Osteocyte (in vitro differentiated cells): Measurements from ENCODE around the gene NCLN. TPM values are rescaled to one million over a fixed set of nuclear protein-coding genes. Genes with fewer than 3 reads are reported as not detected.

Source experiments
- DNase-seq: peaks from one replicate; pipeline ENCODE4 v3.0.0; 2021; ENCODE audit warnings: mixed read lengths; ENCODE audit not compliant: unreplicated experiment; ENCODE audit errors: extremely low spot score
- H3K27ac Mint-ChIP-seq: one replicate; pipeline ENCODE4 v1.8.0; 2021; ENCODE audit warnings: mild to moderate bottlenecking, mixed read lengths; ENCODE audit not compliant: unreplicated experiment
- H3K27me3 Mint-ChIP-seq: one replicate; pipeline ENCODE4 v1.8.0; 2021; ENCODE audit warnings: mixed read lengths; ENCODE audit not compliant: unreplicated experiment
- H3K36me3 Mint-ChIP-seq: one replicate; pipeline ENCODE4 v1.8.0; 2021; ENCODE audit warnings: mixed read lengths; ENCODE audit not compliant: unreplicated experiment
- H3K4me1 Mint-ChIP-seq: one replicate; pipeline ENCODE4 v1.8.0; 2021; ENCODE audit warnings: mixed read lengths; ENCODE audit not compliant: unreplicated experiment
- H3K4me3 Mint-ChIP-seq: one replicate; pipeline ENCODE4 v1.8.0; 2021; ENCODE audit warnings: mild to moderate bottlenecking, moderate library complexity, mixed read lengths; ENCODE audit not compliant: unreplicated experiment
- H3K9me3 Mint-ChIP-seq: one replicate; pipeline ENCODE4 v1.8.0; 2021; ENCODE audit warnings: mixed read lengths; ENCODE audit not compliant: unreplicated experiment
- CTCF ChIP-seq: fragments of 200-600 bp; sonication (generic); IDR thresholded peaks from 2 replicates; pipeline ENCODE4 v1.5.0; 2021; ENCODE audit warnings: antibody characterized with exemption, mild to moderate bottlenecking, moderate library complexity
- total RNA-seq: library from RNA; stranded (reverse); gene quantifications from 2 replicates; pipeline ENCODE4 v1.2.1, GENCODE V29; 2021

NCLN gene
- total RNA-seq, 1 donor from 2014 or later = 61.9 TPM

GRCh38 chr19:3179739-3180293 is 5.9 kb upstream of the NCLN start:
- Mint-ChIP-seq H3K4me3 (no peak overlapping the region), H3K27ac (no peak overlapping the region), H3K9me3 (no peaks in the 10 kb centered on the region), H3K36me3 (no peaks in the 10 kb centered on the region), H3K4me1 (peaks cover 3% of the 10 kb centered on the region), H3K27me3 (no peaks in the 10 kb centered on the region)
- no peak for TF ChIP-seq CTCF
- no peak for DNase-seq

- H3K9me3 Mint-ChIP-seq = no peaks in the 10 kb centered on the region
- H3K27ac Mint-ChIP-seq = no peak overlapping the region
- no peaks in the 10 kb centered on the region for H3K27me3 Mint-ChIP-seq
- TF ChIP-seq CTCF = no peak
- H3K4me3 Mint-ChIP-seq = no peak overlapping the region
- peaks cover 16% of the 10 kb centered on the region for H3K4me1 Mint-ChIP-seq
- no peak for DNase-seq
- no peaks in the 10 kb centered on the region for H3K36me3 Mint-ChIP-seq
Observed at GRCh38 chr19:3183721-3184641, 1.7 kb upstream of the NCLN start.

- Mint-ChIP-seq H3K4me1 (peaks cover 18% of the 10 kb centered on the region), H3K9me3 (no peaks in the 10 kb centered on the region), H3K27me3 (no peaks in the 10 kb centered on the region), H3K36me3 (no peaks in the 10 kb centered on the region), H3K4me3 (peak overlapping the region; percentile 95), H3K27ac (peak overlapping the region; percentile 94)
- TF ChIP-seq CTCF = no peak
- DNase-seq = no peak
Observed at GRCh38 chr19:3184847-3185460, 776 bp upstream of the NCLN start.

- Mint-ChIP-seq H3K27ac (peak overlapping the region; percentile 70), H3K27me3 (no peaks in the 10 kb centered on the region), H3K4me1 (peaks cover 20% of the 10 kb centered on the region)
Observed at GRCh38 chr19:3186160-3186688, 494 bp downstream of the NCLN start.

More at GRCh38 chr19:3186160-3186688, 494 bp downstream of the NCLN start:
- Mint-ChIP-seq H3K4me3 (peak overlapping the region; percentile 82), H3K9me3 (no peaks in the 10 kb centered on the region), H3K36me3 (peaks cover 4% of the 10 kb centered on the region)
- TF ChIP-seq CTCF = no peak
- no peak for DNase-seq
